IMR-90 (cell line): ENCODE measurements around the gene C10orf71. TPM values are rescaled to one million over a fixed set of nuclear protein-coding genes. Genes with fewer than 3 reads are reported as not detected.

Experiments used
- ATAC-seq: fragments of 200-7000 bp; cut with Tn5 transposase; 2 replicates; pipeline ENCODE4 v1.9.1; 2020; ENCODE audit warnings: low read depth, mild to moderate bottlenecking, moderate library complexity
- BruUV-seq: library from RNA; stranded (reverse); fragments of 400-500 nt; replicated peaks from 2 replicates; lab custom pipeline; 2021; lab: Mats Ljungman, UMichigan
- CTCF ChIA-PET: fragments of 300-600 bp; formaldehyde crosslinking; extraction: SDS; loops from one replicate; lab custom pipeline; 2021; ENCODE audit warnings: antibody characterized with exemption; lab: Yijun Ruan, JAX
- POLR2A ChIA-PET: fragments of 300-600 bp; sonication (Branson Sonifier 250); formaldehyde crosslinking; loops from one replicate; lab custom pipeline; 2022; ENCODE audit warnings: antibody characterized with exemption; ENCODE audit not compliant: unreplicated experiment; lab: Charles Lee
- DNase-seq: peaks from one replicate; pipeline ENCODE4 v3.0.0; 2013
- H2AFZ ChIP-seq: replicated peaks from 2 replicates; pipeline ENCODE3; 2013; ENCODE audit warnings: low read length, mild to moderate bottlenecking; ENCODE audit not compliant: poor library complexity
- H2AK5ac ChIP-seq: 2 replicates; pipeline ENCODE4 v1.6.1; 2013; ENCODE audit warnings: low read depth, low read length, inconsistent platforms
- H2AK9ac ChIP-seq: replicated peaks from 2 replicates; pipeline ENCODE3; 2013; ENCODE audit warnings: mild to moderate bottlenecking, low read depth, low read length, moderate library complexity; ENCODE audit not compliant: poor library complexity
- H2BK120ac ChIP-seq: 2 replicates; pipeline ENCODE4 v1.6.1; 2013; ENCODE audit warnings: low read depth, low read length, inconsistent platforms
- H2BK15ac ChIP-seq: 3 replicates; pipeline ENCODE4 v1.6.1; 2013; ENCODE audit warnings: low read depth, low read length, inconsistent platforms
- H2BK20ac ChIP-seq: 2 replicates; pipeline ENCODE4 v1.6.1; 2013; ENCODE audit warnings: low read depth, mild to moderate bottlenecking, inconsistent platforms, low read length, moderate library complexity
- H2BK5ac ChIP-seq: 2 replicates; pipeline ENCODE4 v1.6.1; 2013; ENCODE audit warnings: mild to moderate bottlenecking, low read depth, low read length, inconsistent platforms; ENCODE audit not compliant: poor library complexity, severe bottlenecking
- H3K14ac ChIP-seq: replicated peaks from 2 replicates; pipeline ENCODE4 v1.6.1; 2013; ENCODE audit warnings: low read depth, low read length, inconsistent platforms
- H3K18ac ChIP-seq: 2 replicates; pipeline ENCODE4 v1.6.1; 2013; ENCODE audit warnings: low read depth, low read length, control low read depth
- H3K23ac ChIP-seq: 2 replicates; pipeline ENCODE4 v1.6.1; 2013; ENCODE audit warnings: low read depth, low read length, inconsistent platforms
- H3K27ac ChIP-seq: 2 replicates; pipeline ENCODE4 v1.5.1; 2013; ENCODE audit warnings: mild to moderate bottlenecking, control low read depth, low read length; ENCODE audit not compliant: insufficient read depth
- H3K27me3 ChIP-seq: 2 replicates; pipeline ENCODE4 v1.6.1; 2013; ENCODE audit warnings: low read length; ENCODE audit not compliant: control insufficient read depth, insufficient read depth
- H3K36me3 ChIP-seq: 2 replicates; pipeline ENCODE4 v1.6.1; 2013; ENCODE audit warnings: low read length, mixed read lengths; ENCODE audit not compliant: control insufficient read depth, insufficient read depth
- H3K4ac ChIP-seq: 2 replicates; pipeline ENCODE4 v1.6.1; 2013; ENCODE audit warnings: low read depth, low read length, inconsistent platforms
- H3K4me1 ChIP-seq: 2 replicates; pipeline ENCODE4 v1.6.1; 2013; ENCODE audit warnings: low read length, mixed read lengths; ENCODE audit not compliant: control insufficient read depth, insufficient read depth
- H3K4me2 ChIP-seq: 2 replicates; pipeline ENCODE4 v1.6.1; 2013; ENCODE audit warnings: low read depth, mild to moderate bottlenecking, control low read depth, low read length, moderate library complexity
- H3K4me3 ChIP-seq: 2 replicates; pipeline ENCODE4 v1.5.1; 2013; ENCODE audit warnings: low read depth, mild to moderate bottlenecking, control low read depth, low read length, moderate library complexity; ENCODE audit not compliant: insufficient read depth
- H3K56ac ChIP-seq: 2 replicates; pipeline ENCODE4 v1.6.1; 2013; ENCODE audit warnings: low read length, inconsistent platforms; ENCODE audit not compliant: insufficient read depth; ENCODE audit errors: extremely low read depth
- H3K79me1 ChIP-seq, 2 experiments: 2 replicates each; pipeline ENCODE4 v1.6.1; 2013; ENCODE audit warnings: low read length in 2 of 2, inconsistent platforms in 1 of 2, low read depth in 1 of 2
- H3K9ac ChIP-seq: 2 replicates; pipeline ENCODE4 v1.6.1; 2013; ENCODE audit warnings: low read depth, low read length, control low read depth
- H3K9me1 ChIP-seq: 2 replicates; pipeline ENCODE4 v1.6.1; 2013; ENCODE audit warnings: low read length, inconsistent platforms; ENCODE audit not compliant: insufficient read depth
- H3K9me3 ChIP-seq: 2 replicates; pipeline ENCODE4 v1.6.1; 2013; ENCODE audit warnings: low read length; ENCODE audit not compliant: control insufficient read depth, insufficient read depth
- H4K20me1 ChIP-seq: 2 replicates; pipeline ENCODE4 v1.6.1; 2013; ENCODE audit warnings: low read length, inconsistent platforms; ENCODE audit not compliant: insufficient read depth
- H4K5ac ChIP-seq: 2 replicates; pipeline ENCODE4 v1.6.1; 2013; ENCODE audit warnings: mild to moderate bottlenecking, low read depth, low read length, control low read depth
- H4K8ac ChIP-seq, 2 experiments: 2 replicates each; pipeline ENCODE4 v1.6.1; 2013; ENCODE audit warnings: low read depth in 2 of 2, low read length in 2 of 2, control low read depth in 1 of 2, inconsistent platforms in 1 of 2
- H4K91ac ChIP-seq: 2 replicates; pipeline ENCODE4 v1.6.1; 2013; ENCODE audit warnings: low read depth, low read length, inconsistent platforms; ENCODE audit not compliant: insufficient read depth
- BHLHE40 ChIP-seq: fragments of 150-350 bp; IDR thresholded peaks from 2 replicates; pipeline ENCODE4 v1.6.1; 2016; ENCODE audit warnings: mild to moderate bottlenecking, low read depth, low read length
- FOS ChIP-seq: fragments of 150-350 bp; IDR thresholded peaks from 2 replicates; pipeline ENCODE4 v1.6.1; 2016; ENCODE audit warnings: low read depth, low read length
- MAZ ChIP-seq: IDR thresholded peaks from 2 replicates; pipeline ENCODE4 v1.6.1; 2012; ENCODE audit warnings: low read depth, mild to moderate bottlenecking, low read length, improper control_type of control experiment, moderate library complexity, borderline replicate concordance
- POLR2A ChIP-seq: IDR thresholded peaks from 2 replicates; pipeline ENCODE4 v1.6.1; 2012; ENCODE audit warnings: mild to moderate bottlenecking, low read depth, low read length
- RAD21 ChIP-seq: IDR thresholded peaks from 2 replicates; pipeline ENCODE4 v1.6.1; 2012; ENCODE audit warnings: low read length, improper control_type of control experiment
- RCOR1 ChIP-seq: IDR thresholded peaks from 2 replicates; pipeline ENCODE4 v1.6.1; 2012; ENCODE audit warnings: mild to moderate bottlenecking, low read length, improper control_type of control experiment; ENCODE audit not compliant: insufficient replicate concordance
- RFX5 ChIP-seq: IDR thresholded peaks from 2 replicates; pipeline ENCODE4 v1.8.0; 2012; ENCODE audit warnings: low read depth, mild to moderate bottlenecking, low read length, moderate library complexity
- SMC3 ChIP-seq: fragments of 150-350 bp; IDR thresholded peaks from 2 replicates; pipeline ENCODE4 v1.6.1; 2016; ENCODE audit warnings: low read depth, mild to moderate bottlenecking, antibody characterized with exemption, low read length, moderate library complexity
- USF2 ChIP-seq: fragments of 150-350 bp; IDR thresholded peaks from 2 replicates; pipeline ENCODE4 v1.6.1; 2017; ENCODE audit warnings: mild to moderate bottlenecking, antibody characterized with exemption, low read length, low read depth
- WGBS, 2 experiments: methylation state at CpG; one replicate each; pipeline versions ENCODE4 v1.1.5 to v1.1.7; 2013; ENCODE audit warnings: missing lambda C conversion rate in 2 of 2; ENCODE audit not compliant: insufficient read length in 1 of 2; ENCODE audit errors: extremely low coverage in 2 of 2; 5-methylcytosine and 5-hydroxymethylcytosine counted together
- dilution Hi-C: fragments of 300-500 bp; cut with HindIII; formaldehyde crosslinking; loops from one replicate; pipeline ENCODE4 v1.14.3; 2018; ENCODE audit warnings: low sequenced_read_pairs; ENCODE audit not compliant: unreplicated experiment
- in situ Hi-C: fragments of 300-500 bp; cut with MboI; formaldehyde crosslinking; loops from 3 replicates; pipeline ENCODE4 v1.14.3; 2019; ENCODE audit warnings: low sequenced_read_pairs, inconsistent platforms, mixed read lengths
- intact Hi-C: fragments of 100-400 bp; cut with micrococcal nuclease; formaldehyde crosslinking; loops from 2 replicates; pipeline ENCODE4 v1.10.0; 2022
- polyA plus RNA-seq, 3 experiments: library from polyadenylated mRNA; depleted of rRNA; stranded (reverse); fragments of >200 nt; gene quantifications; 2 replicates each; pipeline ENCODE4 v1.2.3, GENCODE V29; 2012; ENCODE audit warnings: low replicate concordance in 1 of 3
- total RNA-seq: library from RNA; depleted of rRNA; stranded (reverse); fragments of >200 nt; gene quantifications from 2 replicates; pipeline ENCODE4 v1.2.3, GENCODE V29; 2012

C10orf71 gene
- total and polyA plus RNA-seq, 2 of the 4 experiments (the other 2 are of a cell fraction) = not detected

- Histone ChIP-seq H3K36me3 (no peaks in the 10 kb centered on the region), H2BK120ac (no peak overlapping the region), H3K9ac (no peak overlapping the region), H3K18ac (no peak overlapping the region), H3K27ac (no peak overlapping the region), H3K27me3 (peaks cover 15% of the 10 kb centered on the region), H3K56ac (no peak overlapping the region), H2AK9ac (no peak overlapping the region), H4K8ac (no peak overlapping the region), H3K4me3 (no peak overlapping the region), H3K4me2 (no peak overlapping the region), H2AK5ac (no peak overlapping the region), H3K4me1 (no peaks in the 10 kb centered on the region), H3K79me1 (no peaks in the 10 kb centered on the region), H4K20me1 (no peaks in the 10 kb centered on the region), H3K14ac (no peak overlapping the region), H2BK20ac (no peak overlapping the region), H4K5ac (no peak overlapping the region), H2BK5ac (no peak overlapping the region), H2AFZ (no peak overlapping the region), H3K4ac (no peak overlapping the region), H3K9me3 (no peaks in the 10 kb centered on the region), H4K91ac (no peak overlapping the region), H2BK15ac (no peak overlapping the region), H3K23ac (no peak overlapping the region), H3K9me1 (no peaks in the 10 kb centered on the region)
- WGBS, 2 experiments = 68% methylated on average over 5 of the region's 14 CpGs; no CpG with 5 or more reads in 1 of the 2 experiments
- DNase-seq = no peak
- no peak for ATAC-seq
- in situ Hi-C loops (no loop called here), dilution Hi-C loops (no loop called here), intact Hi-C loops (no loop called here)
- ChIA-PET POLR2A (no interaction called here), CTCF (no interaction called here)
- no TSS peak for BruUV-seq
- no peak for TF ChIP-seq SMC3
- no peak for TF ChIP-seq MAZ
- no peak for TF ChIP-seq RCOR1
- no peak for TF ChIP-seq FOS
- TF ChIP-seq BHLHE40 = no peak
- no peak for TF ChIP-seq POLR2A
- TF ChIP-seq RFX5 = no peak
- TF ChIP-seq RAD21 = no peak
- TF ChIP-seq USF2 = no peak
Measured at GRCh38 chr10:49369216-49370162, 70.5 kb downstream of the C10orf71 start.
